Endodermal cell (in vitro differentiated cells): Measurements from ENCODE around the gene GATA2. TPM values are rescaled to one million over a fixed set of nuclear protein-coding genes. Genes with fewer than 3 reads are reported as not detected.

Experiments used
- DNase-seq: peaks from one replicate; pipeline ENCODE4 v3.0.0-alpha.2; 2017
- H3K27ac ChIP-seq: 2 replicates; pipeline ENCODE4 v1.5.1; 2013; ENCODE audit warnings: mild to moderate bottlenecking, low read depth, low read length, moderate library complexity
- H3K27me3 ChIP-seq: 2 replicates; pipeline ENCODE4 v1.6.1; 2013; ENCODE audit warnings: mild to moderate bottlenecking, low read length, moderate library complexity; ENCODE audit not compliant: insufficient read depth, control insufficient read depth, poor library complexity, severe bottlenecking
- H3K36me3 ChIP-seq: 2 replicates; pipeline ENCODE4 v1.7.0; 2013; ENCODE audit warnings: mild to moderate bottlenecking, low read length, moderate library complexity; ENCODE audit not compliant: control insufficient read depth, insufficient read depth
- H3K4me1 ChIP-seq: one replicate; pipeline ENCODE4 v1.7.0; 2013; ENCODE audit warnings: low read length; ENCODE audit not compliant: control insufficient read depth, insufficient read depth
- H3K4me3 ChIP-seq: 2 replicates; pipeline ENCODE4 v1.5.1; 2013; ENCODE audit warnings: mild to moderate bottlenecking, low read length, moderate library complexity
- H3K9ac ChIP-seq: 2 replicates; pipeline ENCODE4 v1.6.1; 2013; ENCODE audit warnings: mild to moderate bottlenecking, low read length, moderate library complexity; ENCODE audit not compliant: poor library complexity, severe bottlenecking; ENCODE audit errors: extremely low read depth
- H3K9me3 ChIP-seq: 2 replicates; pipeline ENCODE4 v1.6.1; 2013; ENCODE audit warnings: mild to moderate bottlenecking, low read length, moderate library complexity; ENCODE audit not compliant: control insufficient read depth
- H3K27ac Mint-ChIP-seq: 2 replicates; pipeline ENCODE4 v1.8.0; 2020; ENCODE audit warnings: mixed read lengths
- H3K27me3 Mint-ChIP-seq: 2 replicates; pipeline ENCODE4 v1.8.0; 2021; ENCODE audit warnings: mild to moderate bottlenecking, mixed read lengths; ENCODE audit not compliant: insufficient read depth
- H3K36me3 Mint-ChIP-seq: 2 replicates; pipeline ENCODE4 v1.8.0; 2020; ENCODE audit warnings: low read depth, mixed read lengths
- H3K4me1 Mint-ChIP-seq: 2 replicates; pipeline ENCODE4 v1.8.0; 2020; ENCODE audit warnings: mixed read lengths
- H3K4me3 Mint-ChIP-seq: 2 replicates; pipeline ENCODE4 v1.8.0; 2020; ENCODE audit warnings: mild to moderate bottlenecking, moderate library complexity, mixed read lengths
- H3K9me3 Mint-ChIP-seq: 2 replicates; pipeline ENCODE4 v1.8.0; 2020; ENCODE audit warnings: mild to moderate bottlenecking, mixed read lengths
- CTCF ChIP-seq: fragments of 200-600 bp; sonication (generic); conservative IDR thresholded peaks from 2 replicates; pipeline ENCODE4 v1.5.0; 2021; ENCODE audit warnings: antibody characterized with exemption, mild to moderate bottlenecking
- WGBS, 2 experiments: methylation state at CpG; one replicate each; pipeline versions ENCODE4 v1.1.5 to v1.1.7; 2013; ENCODE audit warnings: missing lambda C conversion rate in 2 of 2, mixed read lengths in 1 of 2; ENCODE audit not compliant: insufficient coverage in 1 of 2, insufficient read length in 1 of 2; 5-methylcytosine and 5-hydroxymethylcytosine counted together
- total RNA-seq, 2 donors: library from RNA; stranded (reverse); fragmentation: NEBNext Ultra II Directional in 1 of 2; extraction: Animal tissue kit (Norgen Biotek cat#: 25700) in 1 of 2; gene quantifications; 2 replicates in 1 of 2; 3 replicates in 1 of 2; pipeline ENCODE4 v1.2.1, GENCODE V29; 2021

GATA2 gene
- total RNA-seq, 2 donors from 2014 or later, result 1.2 to 1.6 TPM

DNA sequence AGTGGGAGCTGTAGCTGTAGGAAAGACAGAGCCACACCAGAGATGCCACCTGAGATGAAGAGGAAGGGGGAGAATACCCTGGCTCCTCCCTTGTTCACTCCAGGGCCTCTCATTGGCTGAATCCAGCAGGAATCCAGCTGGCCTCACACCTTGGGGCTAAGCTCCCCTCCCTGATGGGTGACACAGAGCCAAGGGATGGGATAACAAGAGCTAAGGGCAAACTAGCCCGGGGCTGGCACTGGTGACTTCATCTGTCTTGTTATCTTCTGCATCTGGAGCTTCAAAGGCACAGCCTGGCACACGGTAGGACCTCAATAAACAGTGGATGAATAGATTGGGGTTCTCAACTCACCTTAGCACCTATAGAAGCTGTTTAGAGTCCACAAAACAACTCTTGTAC, 13.8 kb upstream of the GATA2 start:
- TF ChIP-seq CTCF, result no peak
- Mint-ChIP-seq H3K9me3 (no peaks in the 10 kb centered on the region), H3K27ac (no peak overlapping the region), H3K4me3 (no peak overlapping the region), H3K36me3 (no peaks in the 10 kb centered on the region), H3K27me3 (peaks cover 26% of the 10 kb centered on the region), H3K4me1 (no peaks in the 10 kb centered on the region)
- Histone ChIP-seq H3K9ac (no peak overlapping the region), H3K4me3 (no peak overlapping the region), H3K27me3 (peaks cover 13% of the 10 kb centered on the region), H3K27ac (no peak overlapping the region), H3K4me1 (no peaks in the 10 kb centered on the region), H3K36me3 (no peaks in the 10 kb centered on the region), H3K9me3 (no peaks in the 10 kb centered on the region)
- WGBS, 2 experiments, result 83 to 92% methylated on average over 2 of the region's 2 CpGs
- DNase-seq, result peak; percentile 38

GRCh38 chr3:128505771-128506170, 12.8 kb upstream of the GATA2 start:
- H3K27me3 ChIP-seq, result peaks cover 19% of the 10 kb centered on the region
- H3K9me3 ChIP-seq, result no peaks in the 10 kb centered on the region
- H3K27me3 Mint-ChIP-seq, result peaks cover 33% of the 10 kb centered on the region
- no peaks in the 10 kb centered on the region for H3K9me3 Mint-ChIP-seq
- DNase-seq, result peak; percentile 39
- TF ChIP-seq CTCF, result no peak
- H3K36me3 Mint-ChIP-seq, result no peaks in the 10 kb centered on the region
- no peak overlapping the region for H3K4me3 ChIP-seq
- H3K9ac ChIP-seq, result no peak overlapping the region
- H3K27ac ChIP-seq, result no peak overlapping the region
- no peak overlapping the region for H3K4me3 Mint-ChIP-seq
- H3K4me1 Mint-ChIP-seq, result no peaks in the 10 kb centered on the region
- no peaks in the 10 kb centered on the region for H3K36me3 ChIP-seq
- H3K4me1 ChIP-seq, result no peaks in the 10 kb centered on the region
- WGBS, 2 experiments, result 90 to 96% methylated on average over 3 of the region's 3 CpGs
- no peak overlapping the region for H3K27ac Mint-ChIP-seq

DNA sequence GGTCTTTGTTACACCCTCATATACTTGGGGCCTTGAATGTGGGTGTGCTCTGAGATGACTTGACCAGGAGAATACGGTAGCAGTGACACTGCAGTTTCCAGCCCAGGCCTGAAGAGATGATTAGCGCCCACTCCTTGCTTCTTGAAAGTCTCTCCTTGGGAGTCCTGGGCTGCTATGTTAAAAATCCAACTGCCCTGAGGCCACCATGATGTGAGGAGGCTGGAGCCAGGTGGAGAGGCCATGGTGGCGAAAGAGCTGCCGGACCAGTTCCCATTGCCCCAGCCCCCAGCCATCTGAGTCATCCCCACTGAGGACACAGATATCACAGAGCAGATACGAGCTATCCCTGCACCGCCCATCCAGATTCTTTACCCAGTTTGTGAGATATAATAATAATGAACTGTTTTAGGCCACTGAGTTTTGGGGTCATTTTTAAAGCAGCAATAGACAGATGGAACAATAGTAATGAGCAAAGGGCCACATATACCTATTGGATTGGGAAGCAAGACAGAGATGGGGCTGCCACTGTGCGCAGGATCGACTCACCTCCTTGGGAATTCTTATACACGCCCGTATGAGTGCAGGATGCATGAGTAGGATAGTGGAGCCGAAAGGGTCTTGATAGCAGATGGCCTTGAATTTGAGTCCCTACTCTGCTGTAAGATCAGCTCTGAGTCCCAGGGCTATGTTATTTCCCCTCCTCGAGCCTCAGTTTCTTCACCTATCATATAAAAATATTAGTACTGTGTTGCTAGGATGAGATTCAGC, 12.1 kb upstream of the GATA2 start:
- no peak overlapping the region for H3K9ac ChIP-seq
- Mint-ChIP-seq H3K27ac (no peak overlapping the region), H3K4me1 (no peaks in the 10 kb centered on the region), H3K27me3 (peaks cover 31% of the 10 kb centered on the region), H3K9me3 (no peaks in the 10 kb centered on the region), H3K4me3 (no peak overlapping the region), H3K36me3 (no peaks in the 10 kb centered on the region)
- H3K4me1 ChIP-seq, result no peaks in the 10 kb centered on the region
- no peak for TF ChIP-seq CTCF
- peaks cover 19% of the 10 kb centered on the region for H3K27me3 ChIP-seq
- peak; percentile 44 for DNase-seq
- no peaks in the 10 kb centered on the region for H3K9me3 ChIP-seq
- WGBS, 2 experiments, result 96% methylated on average over 7 to 11 of the region's 12 CpGs
- no peak overlapping the region for H3K27ac ChIP-seq
- H3K36me3 ChIP-seq, result no peaks in the 10 kb centered on the region
- no peak overlapping the region for H3K4me3 ChIP-seq
